Measurements from ENCODE around the gene MAPK14. TPM values are rescaled to one million over a fixed set of nuclear protein-coding genes. Genes with fewer than 3 reads are reported as not detected.

The MAPK14 gene
- total and polyA plus RNA-seq, 7 donors, result 11.8 to 42.0 (median 31.0) TPM

GRCh38 chr6:36040958-36041357, 13.3 kb downstream of the MAPK14 start:
- H3K36me3 ChIP-seq (ENCODE audit: insufficient read depth in 1 of 2, low read depth in 1 of 2), result no peaks in the 10 kb centered on the region
- no peak for TF ChIP-seq CTCF (IDR thresholded peaks at IDR 0.05)
- H3K27ac ChIP-seq, result no peak overlapping the region
- H3K27me3 ChIP-seq (ENCODE audit: insufficient read depth in 3 of 3, low read length in 2 of 3), result no peaks in the 10 kb centered on the region
- no peaks in the 10 kb centered on the region for H3K9me3 ChIP-seq
- DNase-seq (no peak), ATAC-seq (no peak)
- peaks cover 50% of the 10 kb centered on the region for H3K4me1 ChIP-seq
- H3K4me3 ChIP-seq, result no peak overlapping the region
- intact Hi-C loops (cut with DNase I), result no loop called here

GRCh38 chr6:36042618-36043260, 15.1 kb downstream of the MAPK14 start:
- 90 to 95% (median 93%) methylated on average over 12 of the region's 12 CpGs for WGBS, 3 donors
- Histone ChIP-seq H3K9me3 (no peaks in the 10 kb centered on the region), H3K27ac (no peak overlapping the region), H3K4me3 (no peak overlapping the region), H3K27me3 (ENCODE audit: insufficient read depth in 3 of 3, low read length in 2 of 3) (no peaks in the 10 kb centered on the region), H3K36me3 (ENCODE audit: insufficient read depth in 1 of 2, low read depth in 1 of 2) (no peaks in the 10 kb centered on the region), H3K4me1 (peaks cover 41% of the 10 kb centered on the region)
- intact Hi-C loops (cut with DNase I), result no loop called here
- DNase-seq (no peak), ATAC-seq (no peak)
- TF ChIP-seq CTCF (IDR thresholded peaks at IDR 0.05), result no peak

- H3K4me1 ChIP-seq, result peaks cover 17% of the 10 kb centered on the region
These were observed 22.0 kb downstream of the MAPK14 start for GRCh38 chr6:36049582-36049981.

GRCh38 chr6:36050305-36050704, 22.7 kb downstream of the MAPK14 start:
- no peak for TF ChIP-seq CTCF (IDR thresholded peaks at IDR 0.05)
- Histone ChIP-seq H3K9me3 (no peaks in the 10 kb centered on the region), H3K4me3 (no peak overlapping the region), H3K36me3 (ENCODE audit: insufficient read depth in 1 of 2, low read depth in 1 of 2) (peaks cover 0 to 21% of the 10 kb centered on the region in 2 donors), H3K27me3 (ENCODE audit: insufficient read depth in 3 of 3, low read length in 2 of 3) (no peaks in the 10 kb centered on the region), H3K27ac (no peak overlapping the region), H3K4me1 (peaks cover 23% of the 10 kb centered on the region)
- ATAC-seq (no peak), DNase-seq (no peak)
- intact Hi-C loops (cut with DNase I), result no loop called here
- 62 to 80% (median 71%) methylated on average over 1 of the region's 1 CpG for WGBS, 3 donors

More at GRCh38 chr6:36049582-36049981, 22.0 kb downstream of the MAPK14 start:
- TF ChIP-seq CTCF (IDR thresholded peaks at IDR 0.05), result no peak
- no peak overlapping the region for H3K4me3 ChIP-seq
- no peaks in the 10 kb centered on the region for H3K9me3 ChIP-seq
- DNase-seq, result no peak
- H3K27ac ChIP-seq, result no peak overlapping the region
- H3K27me3 ChIP-seq (ENCODE audit: insufficient read depth in 3 of 3, low read length in 2 of 3), result no peaks in the 10 kb centered on the region
- H3K36me3 ChIP-seq (ENCODE audit: insufficient read depth in 1 of 2, low read depth in 1 of 2), result peaks cover 0 to 21% of the 10 kb centered on the region in 2 donors
- intact Hi-C loops (cut with DNase I), result no loop called here
- 93 to 98% (median 97%) methylated on average over 2 of the region's 2 CpGs for WGBS, 3 donors
- no peak for ATAC-seq

Measured in psoas muscle (tissue), 8 donors.